HG03175 (cell line): ENCODE measurements around the gene RAD54L.
"Not testable (repeated sequence)": the region's sequence is repeated elsewhere in the genome, so short reads cannot be mapped to it uniquely, and the experiment has no call there.

Experiments
- ATAC-seq: cut with Tn5 transposase; IDR thresholded peaks from one replicate; pipeline ENCODE4 v1.9.1; 2021; ENCODE audit warnings: mild to moderate bottlenecking, moderate library complexity; ENCODE audit not compliant: unreplicated experiment

RAD54L gene

GRCh38 chr1:46238865-46239264 lies 8.7 kb upstream of the RAD54L start:
- ATAC-seq = not testable (repeated sequence)

- not testable (repeated sequence) for ATAC-seq
Observed at GRCh38 chr1:46241733-46242132, 5.8 kb upstream of the RAD54L start.

- ATAC-seq = no peak
Observed at GRCh38 chr1:46242918-46243317, 4.6 kb upstream of the RAD54L start.

DNA sequence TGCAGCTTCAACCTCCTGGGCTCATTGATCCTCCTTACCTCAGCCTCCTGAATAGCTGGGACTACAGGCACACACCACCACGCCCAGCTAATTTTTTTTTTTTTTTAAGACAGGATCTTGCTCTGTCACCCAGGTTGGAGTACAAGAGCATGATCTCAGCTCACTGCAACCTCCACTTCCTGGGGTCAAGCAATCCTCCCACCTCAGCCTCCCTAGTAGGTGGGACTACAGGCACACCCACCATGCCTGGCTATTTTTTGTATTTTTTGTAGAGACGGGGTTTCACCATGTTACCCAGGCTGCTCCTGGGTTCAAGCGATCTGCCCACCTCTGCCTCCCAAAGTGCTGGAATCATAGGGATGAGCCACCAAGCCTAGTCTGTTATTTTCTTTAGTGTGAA lies 3.7 kb upstream of the RAD54L start:
- ATAC-seq = not testable (repeated sequence)

- no peak for ATAC-seq
Observed at GRCh38 chr1:46244656-46245371, 2.7 kb upstream of the RAD54L start.

DNA sequence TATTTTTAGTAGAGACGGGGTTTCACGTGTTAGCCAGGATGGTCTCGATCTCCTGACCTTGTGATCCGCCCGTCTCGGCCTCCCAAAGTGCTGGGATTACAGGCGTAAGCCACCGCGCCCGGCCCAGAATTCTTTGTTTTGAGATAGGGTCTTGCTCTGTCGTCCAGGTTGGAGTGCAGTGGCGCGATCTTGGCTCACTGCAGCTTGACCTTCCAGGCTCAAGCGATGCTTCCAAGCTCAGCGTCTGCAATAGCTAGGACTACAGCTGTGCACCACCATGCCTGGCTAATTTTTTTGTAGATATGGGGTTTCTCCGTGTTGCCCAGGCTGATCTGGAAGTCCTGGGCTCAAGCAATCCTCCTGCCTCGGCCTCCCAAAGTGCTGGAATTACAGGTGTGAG lies 1.4 kb upstream of the RAD54L start:
- ATAC-seq = not testable (repeated sequence)

GRCh38 chr1:46246548-46247435 lies 771 bp upstream of the RAD54L start:
- ATAC-seq = peak; percentile 45

GRCh38 chr1:46248122-46248920 lies 758 bp downstream of the RAD54L start:
- no peak for ATAC-seq

DNA sequence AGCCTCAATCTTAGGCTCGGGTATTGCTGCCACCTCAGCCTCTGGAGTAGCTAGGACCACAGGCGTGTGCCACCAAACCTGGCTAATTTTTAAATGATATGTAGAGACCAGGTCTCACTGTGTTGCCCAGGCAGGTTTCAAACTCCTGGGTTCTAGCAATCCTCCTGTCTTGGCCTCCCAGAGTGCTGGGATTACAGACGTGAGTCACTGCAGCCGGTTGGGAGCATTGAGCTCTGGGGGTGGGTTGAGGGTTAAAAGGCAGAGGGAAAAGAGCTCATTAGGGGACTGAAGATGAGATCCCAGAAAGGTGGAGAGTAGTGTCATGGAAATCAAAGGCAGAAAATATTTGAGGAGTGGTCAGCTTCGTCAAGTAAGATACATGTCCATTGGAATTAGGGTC lies 7.1 kb downstream of the RAD54L start:
- no peak for ATAC-seq

GRCh38 chr1:46256523-46256922 lies 9.0 kb downstream of the RAD54L start:
- ATAC-seq = no peak

DNA sequence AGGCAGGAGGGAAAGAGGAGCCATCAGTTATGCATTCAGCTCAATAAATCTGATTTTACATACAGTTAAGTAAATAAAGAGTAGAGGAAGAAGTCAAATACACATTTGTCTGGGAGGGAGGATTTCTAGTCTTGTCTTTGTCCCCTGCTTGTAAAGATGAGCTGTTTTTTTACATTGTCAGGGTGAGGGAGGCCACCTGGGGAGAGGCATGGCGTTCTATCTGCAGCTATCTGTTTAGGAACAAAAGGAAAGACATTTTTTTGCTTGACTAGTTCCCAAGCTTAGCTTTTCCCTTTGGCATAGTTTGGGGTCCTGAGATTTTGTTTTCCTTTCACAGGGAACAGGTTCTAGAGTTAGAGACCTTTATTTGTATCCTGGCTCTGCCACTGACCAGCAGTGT lies 14.9 kb downstream of the RAD54L start:
- no peak for ATAC-seq

DNA sequence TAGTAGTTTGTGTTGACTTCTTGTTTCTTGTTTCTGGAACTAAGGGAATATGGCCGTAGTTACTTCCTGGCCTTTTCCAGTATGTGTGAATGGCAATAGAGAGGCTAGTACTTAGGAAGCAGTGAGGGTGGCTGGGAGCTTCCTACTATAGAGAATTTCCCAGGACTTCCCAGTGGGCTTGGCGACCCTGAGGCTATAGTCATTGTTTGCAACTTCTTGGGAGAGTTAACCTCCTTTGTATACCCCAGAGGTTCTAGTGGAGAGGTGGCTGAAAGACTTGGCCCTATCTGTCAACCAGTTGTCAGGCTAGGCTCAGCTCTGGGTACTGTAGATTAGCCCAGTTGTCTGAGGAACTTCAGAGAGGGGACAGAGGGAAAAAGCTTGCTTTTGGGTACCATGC lies 15.6 kb downstream of the RAD54L start:
- ATAC-seq = no peak

- no peak for ATAC-seq
Observed at GRCh38 chr1:46268578-46268977, 21.0 kb downstream of the RAD54L start.

DNA sequence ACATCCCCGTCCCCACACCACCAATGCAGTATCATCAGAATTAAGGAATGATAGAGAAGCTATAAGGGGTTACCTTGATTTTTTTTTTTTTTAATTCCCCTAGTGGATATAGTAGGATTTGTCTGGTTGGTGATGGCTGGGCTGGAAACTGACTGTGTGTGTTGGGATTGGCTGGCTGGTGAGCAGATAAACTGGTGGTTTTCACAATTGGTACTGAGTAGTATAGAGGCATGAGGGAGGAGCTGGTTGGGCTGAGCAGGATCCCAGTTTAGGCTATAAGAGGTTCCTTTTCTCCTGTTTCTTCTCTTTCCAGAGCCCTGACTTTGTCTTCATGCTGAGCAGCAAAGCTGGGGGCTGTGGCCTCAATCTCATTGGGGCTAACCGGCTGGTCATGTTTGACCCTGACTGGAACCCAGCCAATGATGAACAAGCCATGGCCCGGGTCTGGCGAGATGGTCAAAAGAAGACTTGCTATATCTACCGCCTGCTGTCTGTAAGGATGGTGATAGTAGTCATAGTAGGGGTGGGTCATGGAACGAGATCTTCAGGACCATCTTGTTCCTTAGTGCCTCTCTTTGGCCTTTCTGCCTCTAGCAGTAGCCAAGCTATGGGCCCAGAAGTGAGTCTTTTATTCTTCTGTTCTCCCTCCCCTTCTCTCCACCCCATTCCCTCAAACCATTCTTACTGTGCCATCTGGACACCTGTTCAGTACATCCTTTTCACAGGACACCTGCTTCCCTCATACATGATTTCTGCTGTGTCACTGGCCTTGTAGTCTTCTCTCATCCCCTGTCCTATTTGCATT lies 26.9 kb downstream of the RAD54L start:
- ATAC-seq = no peak

- no peak for ATAC-seq
Observed at GRCh38 chr1:46275030-46275337, 27.4 kb downstream of the RAD54L start.

GRCh38 chr1:46277658-46278373 lies 30.3 kb downstream of the RAD54L start:
- ATAC-seq = no peak

- no peak for ATAC-seq
Observed at GRCh38 chr1:46278807-46279206, 31.2 kb downstream of the RAD54L start.

DNA sequence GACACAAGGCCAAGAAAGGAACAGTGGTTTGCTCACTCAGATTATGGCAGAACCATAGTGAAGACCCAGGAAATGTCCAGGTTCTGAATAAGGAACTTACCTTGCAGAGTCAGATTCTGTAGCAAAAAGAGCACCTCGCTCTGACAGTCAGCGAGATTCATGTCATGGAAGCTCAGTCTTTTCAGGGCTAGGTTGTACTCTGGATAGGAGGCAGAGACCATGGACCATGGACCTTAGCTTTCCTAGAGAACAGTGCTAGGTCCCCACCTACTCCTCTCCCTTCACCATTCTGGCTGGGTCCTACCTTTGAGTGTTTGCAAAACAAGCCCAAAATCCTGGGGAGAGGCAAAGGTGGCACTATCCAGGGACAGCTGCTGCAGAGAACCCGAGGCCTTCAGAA lies 32.5 kb downstream of the RAD54L start:
- ATAC-seq = no peak

DNA sequence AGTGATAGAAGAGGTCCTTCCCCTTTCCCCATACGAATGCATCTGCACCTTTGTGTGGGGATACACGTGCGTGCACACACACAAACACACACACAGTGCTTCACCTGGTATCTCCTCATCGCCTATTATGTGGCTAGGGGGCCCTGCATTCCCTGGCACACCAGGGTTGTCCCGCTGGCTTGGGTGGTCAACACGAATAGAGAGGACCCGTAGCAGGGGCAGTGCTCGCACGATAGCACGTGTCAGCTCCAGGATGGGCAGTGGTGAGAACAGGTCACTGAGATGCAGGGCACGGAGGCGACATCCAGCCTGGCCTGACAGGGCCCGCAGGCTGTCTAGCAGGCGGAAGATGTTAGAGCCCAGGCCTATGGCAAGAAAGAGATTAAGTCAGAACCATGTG lies 33.5 kb downstream of the RAD54L start:
- ATAC-seq = no peak

- ATAC-seq = no peak
Observed at GRCh38 chr1:46284058-46284457, 36.5 kb downstream of the RAD54L start.
